Muscle of back (tissue), 11 donors: ENCODE measurements around the gene RPS8. TPM values are rescaled to one million over a fixed set of nuclear protein-coding genes. Genes with fewer than 3 reads are reported as not detected.
"Not testable (repeated sequence)": the region's sequence is repeated elsewhere in the genome, so short reads cannot be mapped to it uniquely, and the experiment has no call there.

Experiments used
- DNase-seq, 3 donors: peaks; one replicate each; pipeline versions ENCODE4 v3.0.0 to v3.0.0-alpha.2; 2013
- polyA plus RNA-seq, 10 donors: library from polyadenylated mRNA; unstranded; fragments of 120-200 nt; gene quantifications; one replicate each; pipeline ENCODE4 v1.2.1, GENCODE V29; 2013; ENCODE audit not compliant: insufficient read length in 10 of 10

The RPS8 gene
- polyA plus RNA-seq, 10 donors, result 2,324 to 3,360 (median 3,028) TPM

DNA sequence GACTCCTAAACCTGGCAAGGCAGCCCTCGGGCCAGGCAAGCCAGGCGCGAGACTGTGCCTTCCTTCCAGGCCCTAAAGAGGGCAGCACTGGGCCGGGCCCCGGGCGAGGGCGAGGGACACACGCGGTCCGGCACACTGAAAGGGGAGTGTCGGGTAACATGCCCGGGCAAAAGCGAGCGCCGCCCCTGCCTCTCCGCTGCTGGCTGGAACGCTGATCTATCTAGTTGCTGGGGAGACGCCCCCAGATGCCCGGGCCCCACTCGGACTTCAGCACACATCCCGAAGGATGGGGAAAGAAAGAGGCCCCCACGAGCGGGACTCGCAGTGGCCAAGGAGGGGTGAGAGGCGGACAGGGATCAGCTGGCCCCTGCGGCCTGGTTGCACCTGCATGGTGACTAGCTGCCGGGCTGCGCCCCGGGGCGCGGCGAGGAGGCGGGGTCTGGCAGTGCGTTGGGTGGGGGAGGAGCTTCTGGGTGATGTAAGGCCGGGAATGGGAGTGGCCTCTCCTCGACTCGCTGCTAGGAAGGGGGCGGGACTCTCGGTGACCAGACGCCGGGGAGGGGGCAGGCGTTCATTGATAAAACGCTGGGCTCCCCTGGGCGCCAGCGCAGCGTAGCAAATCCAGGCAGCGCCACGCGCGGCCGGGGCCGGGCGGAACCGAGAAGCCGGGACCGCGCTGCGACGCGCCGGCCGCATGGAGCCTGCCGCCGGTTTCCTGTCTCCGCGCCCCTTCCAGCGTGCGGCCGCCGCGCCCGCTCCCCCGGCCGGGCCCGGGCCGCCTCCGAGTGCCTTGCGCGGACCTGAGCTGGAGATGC is 24.6 kb downstream of the RPS8 start, which contains the start of gene PLK3:
Gene PLK3, plus strand, starts transcription at position 608 of the 815 bp plus-strand sequence. Its CDS starts 87 bp downstream, at position 695.
- DNase-seq, result peak; percentile 98 to 99 (median 98)

GRCh38 chr1:44801491-44802305 is 26.4 kb downstream of the RPS8 start:
- peak in 1 of 3 donors; percentile 45 for DNase-seq

- peak in 1 of 3 donors; percentile 62 for DNase-seq
Measured at GRCh38 chr1:44802306-44803061, 27.1 kb downstream of the RPS8 start.

DNA sequence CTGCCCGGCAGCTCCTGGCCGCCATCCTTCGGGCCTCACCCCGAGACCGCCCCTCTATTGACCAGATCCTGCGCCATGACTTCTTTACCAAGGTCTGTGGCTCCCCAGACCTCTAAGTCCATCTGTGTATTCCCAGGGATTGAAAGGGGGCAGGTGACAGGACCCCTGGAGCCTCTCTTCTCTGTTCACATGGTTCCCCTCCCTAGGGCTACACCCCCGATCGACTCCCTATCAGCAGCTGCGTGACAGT is 27.6 kb downstream of the RPS8 start:
- no peak for DNase-seq

- no peak for DNase-seq
Measured at GRCh38 chr1:44803312-44804095, 28.2 kb downstream of the RPS8 start.

- peak in 1 of 3 donors; percentile 20 for DNase-seq
Measured at GRCh38 chr1:44805311-44806024, 30.1 kb downstream of the RPS8 start.

- peak in 1 of 3 donors; percentile 8 for DNase-seq
Measured at GRCh38 chr1:44806025-44806703, 30.8 kb downstream of the RPS8 start.

DNA sequence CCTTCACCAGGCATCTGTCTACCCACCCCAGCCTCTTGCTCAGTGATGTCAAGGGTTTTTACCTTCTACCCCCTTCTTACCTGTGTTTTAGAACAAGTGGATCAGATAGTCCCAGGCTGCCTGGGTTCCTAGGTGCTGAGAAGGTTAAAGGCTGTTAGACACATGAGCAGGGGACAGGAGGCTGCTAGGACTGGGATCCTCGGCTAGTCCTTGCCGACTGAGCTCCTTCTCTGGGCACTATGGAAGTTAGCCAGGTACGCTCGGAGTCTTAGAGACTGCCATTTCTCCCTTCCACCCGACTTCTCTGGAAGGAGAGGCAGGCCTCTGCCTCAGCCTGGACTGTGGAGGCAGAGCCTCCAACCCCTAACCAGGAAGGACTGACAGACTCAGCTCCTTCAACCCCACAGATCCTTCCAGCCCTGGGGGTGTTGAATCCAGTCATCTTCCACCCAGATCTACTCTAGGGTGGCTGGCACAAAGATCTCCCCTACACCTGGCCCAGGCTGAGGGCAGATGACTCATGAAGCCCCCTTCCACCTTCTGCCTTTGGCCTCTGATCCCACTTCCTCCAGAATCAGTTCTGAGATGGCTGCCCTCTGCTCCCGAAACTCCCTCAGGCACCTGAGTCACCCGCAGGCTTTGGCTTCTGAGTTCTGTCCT is 31.5 kb downstream of the RPS8 start, which contains the start of gene DYNLT4:
Gene DYNLT4, minus strand, starts transcription at position 648 of the 660 bp plus-strand sequence. CDS start 683 bp downstream, outside the sequence.
- no peak for DNase-seq

GRCh38 chr1:44807364-44808062 is 32.2 kb downstream of the RPS8 start:
- peak; percentile 95 to 98 (median 97) for DNase-seq

- peak; percentile 86 to 97 (median 91) for DNase-seq
Measured at GRCh38 chr1:44808063-44808937, 33.0 kb downstream of the RPS8 start, which contains the start of gene BTBD19. Gene BTBD19 (plus strand): TSS chr1:44808523. CDS start chr1:44808821, 298 bp downstream.

DNA sequence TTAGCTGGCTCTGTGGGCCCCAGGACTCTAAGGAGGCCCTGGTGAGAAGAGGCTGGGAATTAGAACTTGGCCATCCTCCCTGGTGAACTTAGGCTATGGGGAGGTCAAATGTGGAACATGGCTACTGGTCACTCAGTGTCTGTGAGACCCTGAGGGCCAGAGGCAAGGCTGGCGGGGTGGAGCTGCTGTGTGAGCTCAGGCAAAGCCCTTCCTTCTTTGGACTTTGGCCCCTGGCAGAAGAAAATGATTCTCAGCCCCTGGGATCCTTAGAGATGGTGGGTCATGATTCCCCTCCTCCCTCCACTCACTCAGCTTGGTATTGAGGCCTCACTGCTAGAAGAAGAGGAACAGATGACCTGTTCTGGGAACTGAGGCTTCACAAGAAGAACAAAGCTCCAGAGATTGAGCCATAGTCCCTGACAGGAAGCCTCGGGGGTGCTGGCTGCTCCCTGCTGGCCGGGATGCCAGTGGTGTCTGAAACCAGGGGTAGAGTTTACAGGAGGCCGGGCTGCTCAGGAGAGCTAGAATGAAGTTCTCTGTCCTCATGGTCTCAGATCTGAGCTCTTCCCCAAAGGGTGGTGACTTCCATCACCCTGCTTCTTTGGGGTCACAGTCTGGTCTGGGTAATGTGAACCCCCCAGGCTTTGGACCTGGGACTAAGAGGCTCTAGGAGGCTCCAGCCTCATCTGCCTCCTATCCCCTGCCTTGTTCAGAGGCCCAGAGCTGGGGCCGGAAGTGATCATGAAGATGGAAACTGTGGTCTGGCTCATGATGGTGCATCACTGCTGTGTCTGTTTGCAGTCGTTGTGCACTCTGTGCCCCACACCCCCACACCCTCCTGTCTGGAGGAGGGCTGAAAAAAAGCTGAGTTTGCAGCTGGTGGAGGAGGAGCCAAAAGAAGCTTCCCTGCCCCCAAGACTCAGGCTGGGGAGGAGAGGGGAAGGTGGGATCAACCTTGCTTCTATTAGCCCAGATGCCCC is 33.9 kb downstream of the RPS8 start:
- peak in 2 of 3 donors; percentile 64 to 87 for DNase-seq

DNA sequence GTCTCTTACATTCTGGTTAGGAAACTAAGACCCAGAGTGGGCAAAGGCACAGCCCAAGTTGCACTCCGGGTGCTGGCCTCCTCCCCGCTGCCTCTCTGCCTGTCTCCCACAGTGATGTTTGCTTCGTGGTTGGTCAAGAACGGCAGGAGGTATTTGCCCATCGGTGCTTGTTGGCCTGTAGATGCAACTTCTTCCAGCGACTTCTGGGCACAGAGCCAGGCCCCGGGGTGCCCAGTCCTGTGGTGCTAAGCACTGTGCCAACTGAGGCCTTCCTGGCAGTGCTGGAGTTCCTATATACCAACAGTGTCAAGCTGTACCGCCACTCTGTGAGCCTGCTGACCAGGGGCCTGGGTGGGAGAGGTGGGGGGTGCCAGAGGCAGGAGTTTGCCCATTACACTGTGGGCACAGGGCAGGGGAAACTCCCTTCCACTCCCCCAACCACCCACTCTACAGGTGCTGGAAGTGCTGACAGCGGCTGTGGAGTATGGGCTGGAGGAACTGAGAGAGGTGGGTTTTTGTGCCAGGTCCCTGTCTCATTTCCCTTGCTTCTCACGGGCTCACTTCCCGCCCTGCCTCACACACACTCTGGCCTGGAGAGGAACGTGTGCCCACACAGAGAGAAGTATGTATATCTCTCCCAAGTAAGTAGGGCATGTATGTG is 34.9 kb downstream of the RPS8 start:
- DNase-seq, result peak in 1 of 3 donors; percentile 31

DNA sequence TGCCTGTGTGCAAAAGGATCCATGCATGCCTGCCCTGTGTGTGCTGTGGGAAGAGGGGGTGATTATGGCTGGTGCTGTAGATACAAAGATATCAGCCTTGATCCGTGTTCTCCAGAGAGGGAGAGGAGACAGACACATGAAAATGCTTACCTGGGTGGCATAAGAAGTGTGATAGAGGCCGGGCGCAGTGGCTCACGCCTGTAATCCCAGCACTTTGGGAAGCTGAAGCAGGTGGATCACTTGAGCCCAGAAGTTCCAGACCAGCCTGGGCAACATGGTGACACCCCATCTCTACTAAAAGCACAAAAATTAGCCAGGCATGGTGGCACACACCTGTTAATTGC is 35.4 kb downstream of the RPS8 start:
- not testable (repeated sequence) for DNase-seq

DNA sequence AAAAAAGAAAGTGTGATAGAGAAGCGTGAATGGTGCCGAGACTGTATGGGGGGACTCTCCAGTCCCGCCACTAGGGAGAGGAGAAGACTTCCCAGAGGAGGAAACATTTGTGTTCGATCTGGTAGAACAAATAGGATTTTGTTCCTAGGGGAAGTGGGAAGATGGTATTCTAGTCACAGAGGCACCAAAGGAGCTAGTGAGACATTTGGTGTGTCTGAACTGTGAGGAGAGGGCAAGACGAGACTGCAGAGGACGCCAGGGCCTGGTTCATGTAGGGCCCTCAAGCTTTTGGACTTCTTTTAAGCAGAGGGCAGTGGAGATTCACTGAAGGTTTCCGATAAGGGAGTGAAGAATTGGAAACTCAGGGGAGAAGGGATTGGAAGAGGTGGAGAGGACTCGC is 35.9 kb downstream of the RPS8 start:
- DNase-seq, result no peak

DNA sequence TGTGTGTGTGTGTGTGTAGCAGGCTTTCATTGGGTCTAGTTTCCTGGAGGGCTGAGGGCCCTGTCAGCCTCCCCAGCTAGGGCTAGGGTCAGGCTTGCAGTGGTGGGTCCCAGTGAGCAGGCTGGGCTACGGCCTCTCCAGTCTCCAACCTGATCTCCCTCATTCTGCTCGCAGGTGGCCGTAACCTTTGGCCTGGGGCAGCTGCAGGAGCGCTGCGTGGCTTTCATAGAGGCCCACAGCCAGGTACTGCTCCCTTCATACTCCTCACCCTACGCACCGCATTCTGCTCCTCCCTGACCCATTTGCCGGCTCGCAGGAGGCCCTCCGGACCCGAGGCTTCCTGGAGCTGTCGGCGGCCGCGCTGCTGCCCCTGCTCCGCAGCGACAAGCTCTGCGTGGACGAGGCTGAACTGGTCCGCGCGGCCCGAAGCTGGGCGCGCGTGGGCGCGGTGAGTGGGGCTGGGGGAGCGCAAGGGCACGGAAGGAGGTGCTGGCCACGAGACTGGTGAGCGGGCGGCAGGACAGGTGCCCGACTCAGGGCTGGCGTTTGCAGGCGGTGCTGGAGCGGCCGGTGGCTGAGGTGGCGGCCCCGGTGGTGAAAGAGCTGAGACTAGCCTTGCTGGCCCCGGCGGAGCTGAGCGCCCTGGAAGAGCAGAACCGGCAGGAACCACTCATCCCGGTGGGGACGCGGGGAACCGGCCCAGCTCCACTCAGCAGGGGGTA is 37.6 kb downstream of the RPS8 start:
- peak in 1 of 3 donors; percentile 74 for DNase-seq
